NK-92 (cell line): ENCODE results near the gene SLC3A2.

Experiments
- DNase-seq: peaks from one replicate; lab custom pipeline; 2025; ENCODE audit not compliant: unreplicated experiment; lab: John Stamatoyannopoulos, UW

The SLC3A2 gene

GRCh38 chr11:62909107-62909894, 28.6 kb downstream of the SLC3A2 start:
- DNase-seq, result no peak

DNA sequence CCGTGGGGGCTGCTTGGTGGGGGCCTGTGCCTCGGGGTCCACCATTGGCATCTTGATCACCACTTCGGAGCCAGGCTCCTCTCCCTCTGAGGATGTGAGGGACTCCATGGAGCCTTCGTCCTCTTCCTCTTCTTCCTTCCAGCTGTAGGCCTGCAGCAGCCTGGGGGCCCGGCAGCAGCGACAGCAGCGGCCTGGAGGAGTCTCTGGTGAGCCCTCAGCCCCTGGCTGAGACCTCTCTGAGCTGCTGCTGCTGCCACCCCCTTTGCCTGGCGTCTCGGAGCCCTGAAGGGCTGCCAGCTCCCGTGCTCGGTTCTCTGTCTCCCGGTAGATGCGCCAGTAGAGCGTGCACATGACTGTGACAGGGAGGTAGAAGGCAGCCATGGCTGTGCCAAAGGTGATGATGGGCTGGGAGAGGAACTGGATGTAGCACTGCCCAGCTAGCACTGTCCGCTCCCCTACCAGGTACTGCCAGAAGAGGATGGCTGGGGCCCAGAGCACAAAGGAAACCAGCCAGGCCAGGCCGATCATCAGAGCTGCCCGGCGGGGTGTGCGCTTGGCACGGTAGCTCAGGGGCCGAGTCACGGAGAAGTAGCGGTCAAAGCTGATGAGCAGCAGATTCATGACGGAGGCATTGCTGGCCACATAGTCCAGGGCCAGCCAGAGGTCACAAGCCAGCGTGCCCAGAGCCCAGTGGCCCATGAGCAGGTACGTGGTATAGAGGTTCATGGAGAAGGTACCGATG, 29.6 kb downstream of the SLC3A2 start:
- DNase-seq, result no peak

GRCh38 chr11:62911137-62912130, 30.7 kb downstream of the SLC3A2 start:
- DNase-seq, result no peak

DNA sequence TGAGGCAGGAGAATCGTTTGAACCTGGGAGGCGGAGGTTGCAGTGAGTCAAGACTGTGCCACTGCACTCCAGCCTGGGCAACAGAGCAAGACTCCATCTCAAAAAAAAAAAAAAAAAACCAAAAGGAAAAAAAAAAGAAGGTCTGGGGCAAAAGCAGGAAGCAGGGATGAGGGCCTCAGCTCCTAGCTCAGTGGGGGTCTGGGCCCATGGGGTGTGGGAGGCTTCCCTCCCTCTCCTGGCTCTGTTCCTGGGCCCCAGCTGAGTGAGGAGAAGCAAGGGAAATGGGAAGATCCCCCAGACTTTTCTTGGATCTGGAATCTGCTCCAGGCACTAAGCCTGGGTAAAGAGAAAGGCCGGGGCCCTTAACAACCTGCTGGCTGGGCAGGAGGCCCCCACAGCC, 31.6 kb downstream of the SLC3A2 start:
- DNase-seq, result no peak

DNA sequence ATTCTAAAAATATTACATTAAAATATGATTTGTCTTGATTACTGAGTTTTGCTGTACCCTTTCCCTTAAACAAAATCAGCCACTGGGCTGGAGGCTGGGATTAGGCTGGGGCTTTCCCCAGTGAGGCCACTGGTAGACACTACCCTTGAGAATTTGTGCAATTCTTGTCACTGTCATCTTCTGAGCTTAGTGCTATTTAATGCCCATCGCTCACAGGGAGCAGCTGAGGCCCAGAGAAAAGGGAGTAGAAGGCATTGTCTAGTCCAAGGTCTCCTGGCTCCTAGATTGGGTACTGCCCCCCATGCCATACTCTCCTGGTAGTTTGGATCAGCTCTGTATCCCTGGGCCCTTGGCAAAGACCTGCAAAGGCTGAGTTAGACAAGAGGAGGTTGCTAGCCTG, 33.7 kb downstream of the SLC3A2 start:
- DNase-seq, result no peak

DNA sequence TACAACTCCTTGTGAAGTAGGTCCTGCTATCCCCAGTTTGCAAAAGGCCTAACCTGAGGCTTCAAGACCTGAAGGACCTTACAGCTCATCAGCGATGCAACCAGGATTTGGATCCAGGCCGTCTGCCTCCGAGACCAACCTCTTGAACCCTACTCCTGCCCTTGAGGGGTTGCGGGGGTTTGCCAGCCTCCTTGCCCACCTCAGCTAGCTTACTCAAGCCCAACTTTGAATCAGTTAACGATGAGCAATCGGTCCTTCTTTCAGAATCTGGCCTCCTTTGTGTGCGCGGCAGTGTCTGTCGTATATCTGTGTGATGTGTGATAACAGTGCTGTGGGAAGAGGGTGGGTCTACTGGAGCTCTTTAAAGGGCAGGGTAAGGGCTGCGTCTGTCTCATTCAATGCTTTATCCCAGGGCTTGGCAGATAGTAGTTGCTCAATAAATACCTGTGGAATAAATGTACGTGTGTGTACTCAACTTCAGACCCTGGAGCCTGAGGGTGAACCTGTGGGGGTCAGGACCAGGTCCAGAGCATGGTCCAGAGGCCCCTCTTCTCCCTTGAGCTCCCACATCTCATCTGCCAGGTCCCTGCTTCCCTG, 37.3 kb downstream of the SLC3A2 start:
- DNase-seq, result no peak

DNA sequence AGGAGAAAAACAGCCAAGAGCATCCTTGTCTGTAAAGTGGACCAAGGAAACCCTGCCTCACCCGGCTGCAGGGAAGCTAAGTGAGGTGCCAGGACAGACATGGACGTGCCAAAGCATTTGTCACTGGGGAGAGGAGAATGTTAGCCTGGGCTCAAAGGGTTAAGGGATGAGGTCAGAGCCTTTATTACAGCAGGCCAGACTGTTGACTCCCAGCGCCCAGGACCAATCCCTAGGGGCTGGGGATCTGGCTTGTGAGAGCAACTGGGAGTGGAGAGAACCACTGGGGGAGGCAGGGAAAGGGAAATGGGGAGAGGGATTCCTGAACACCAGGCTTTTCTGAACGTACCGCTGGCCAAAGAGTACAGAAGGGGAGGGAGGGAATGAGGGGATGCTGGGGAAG, 37.8 kb downstream of the SLC3A2 start:
- no peak for DNase-seq

GRCh38 chr11:62919476-62919875, 38.8 kb downstream of the SLC3A2 start:
- DNase-seq, result no peak

DNA sequence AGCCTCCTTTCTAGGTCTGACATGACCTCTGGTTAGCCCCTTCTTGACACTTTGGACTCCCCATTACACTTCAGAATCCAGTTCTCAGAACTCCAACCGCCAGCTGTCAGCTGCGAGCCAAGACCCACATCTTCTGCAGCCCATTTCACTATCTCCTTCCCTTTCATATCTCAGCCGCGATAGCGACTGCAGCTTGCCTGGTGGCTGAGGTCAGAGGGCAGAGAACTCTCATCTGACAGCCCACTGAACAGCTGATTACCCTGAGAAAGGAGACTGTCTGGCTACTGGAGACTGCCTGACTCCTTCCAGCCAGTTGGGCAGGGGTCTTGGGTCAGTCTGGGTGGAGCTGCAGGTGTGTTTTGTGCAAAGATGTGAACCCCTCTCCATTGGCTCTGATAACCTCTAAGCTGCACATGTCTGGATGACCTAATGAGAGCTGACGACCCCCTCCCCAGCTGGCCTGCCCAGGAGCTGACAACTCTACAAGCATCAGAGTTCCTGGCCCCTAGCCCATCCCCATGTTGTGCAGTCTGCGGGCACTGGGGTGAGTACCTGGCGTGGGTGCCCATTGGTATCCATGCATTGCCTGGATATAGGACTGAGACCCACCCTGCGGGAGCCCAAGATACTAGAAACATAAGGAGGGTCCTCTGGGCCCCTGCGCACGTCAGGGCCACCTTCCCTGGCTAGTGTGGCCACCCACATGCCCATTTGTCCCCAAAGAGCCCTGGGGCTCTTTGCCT, 39.4 kb downstream of the SLC3A2 start:
- no peak for DNase-seq

DNA sequence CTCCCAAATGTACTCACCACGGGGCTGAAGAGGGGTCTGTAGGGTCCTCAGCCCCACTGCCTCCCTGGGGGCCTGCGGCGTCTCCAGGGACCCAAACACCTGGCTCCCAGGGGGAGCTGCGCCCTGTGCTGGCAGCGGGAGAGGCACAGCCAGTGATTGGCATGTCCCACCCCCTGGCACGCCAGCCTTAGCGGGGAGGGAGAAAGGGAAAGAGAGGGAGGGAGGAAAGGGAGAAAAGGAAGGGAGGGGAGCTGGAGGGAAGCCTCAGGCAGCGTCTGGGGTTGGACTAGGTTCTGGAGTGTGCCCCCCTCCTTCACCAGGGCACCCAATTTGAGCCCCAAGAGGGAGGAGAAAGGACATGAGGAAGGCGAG, 40.5 kb downstream of the SLC3A2 start, which contains the start of gene CHRM1:
TSS of gene CHRM1 (minus strand) at position 163 of the 372 bp plus-strand sequence. CDS start 10,263 bp downstream, outside the sequence.
- DNase-seq, result no peak

- no peak for DNase-seq
Observed at GRCh38 chr11:62921573-62922188, 41.0 kb downstream of the SLC3A2 start.

DNA sequence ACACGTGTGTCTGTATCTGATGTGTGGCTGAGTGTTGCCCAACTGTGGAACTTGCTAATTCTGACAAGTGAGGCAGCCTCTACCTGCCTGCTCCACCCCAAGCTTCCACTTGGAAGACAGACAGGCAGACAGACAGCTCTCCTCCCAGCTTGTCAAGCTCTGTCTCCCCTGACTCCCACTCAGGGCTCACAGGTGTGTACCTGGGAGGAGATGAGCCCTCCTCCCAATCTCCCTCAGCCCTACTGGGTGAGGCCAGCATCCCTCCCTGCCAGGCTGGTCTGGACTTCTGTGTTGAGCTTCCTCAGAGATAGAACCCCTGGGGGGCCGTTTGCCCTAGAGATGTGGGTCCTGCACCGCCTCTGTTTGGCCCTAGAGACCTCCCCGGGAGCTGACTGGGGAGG, 41.5 kb downstream of the SLC3A2 start:
- no peak for DNase-seq

GRCh38 chr11:62922653-62923431, 42.1 kb downstream of the SLC3A2 start:
- DNase-seq, result no peak

DNA sequence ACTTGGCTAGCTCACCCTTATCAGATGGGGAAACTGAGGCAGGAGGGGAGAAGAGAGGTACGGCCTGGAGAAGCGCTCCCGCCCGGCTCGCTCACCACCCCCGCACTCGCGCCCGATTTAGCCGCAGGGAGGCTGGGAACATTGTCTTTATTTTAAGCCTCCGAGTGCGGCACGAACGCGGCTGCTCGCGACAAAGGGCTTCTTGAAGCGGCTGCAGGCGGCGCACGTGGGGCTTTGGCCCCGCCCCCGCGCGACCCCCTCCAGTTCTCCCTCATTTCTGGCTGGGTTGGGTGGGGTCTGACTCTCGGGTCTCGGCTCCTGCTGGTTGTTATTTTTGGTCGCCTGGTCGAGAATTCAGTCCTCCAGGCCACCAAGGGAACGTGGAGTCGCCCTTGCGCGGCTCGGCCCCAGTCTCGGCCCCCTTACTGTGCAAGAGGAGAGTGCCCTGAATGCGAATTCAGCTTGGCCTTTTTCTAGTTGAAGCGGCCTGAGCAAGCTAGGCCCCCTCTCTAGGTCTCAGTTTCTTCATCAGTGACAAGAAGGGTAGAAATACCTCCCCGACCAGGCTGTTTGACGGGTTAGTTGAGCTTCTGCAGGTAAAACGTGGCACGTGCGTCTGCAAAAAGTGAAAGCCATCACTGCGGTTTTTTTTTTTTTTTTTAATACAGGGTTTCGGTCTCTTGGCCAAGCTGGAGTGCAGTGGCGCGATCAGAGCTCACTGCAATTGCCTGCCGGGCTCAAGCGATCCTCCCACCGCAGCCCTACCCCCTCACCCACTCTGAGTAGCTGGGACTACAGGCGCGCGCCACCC, 43.1 kb downstream of the SLC3A2 start:
- no peak for DNase-seq

DNA sequence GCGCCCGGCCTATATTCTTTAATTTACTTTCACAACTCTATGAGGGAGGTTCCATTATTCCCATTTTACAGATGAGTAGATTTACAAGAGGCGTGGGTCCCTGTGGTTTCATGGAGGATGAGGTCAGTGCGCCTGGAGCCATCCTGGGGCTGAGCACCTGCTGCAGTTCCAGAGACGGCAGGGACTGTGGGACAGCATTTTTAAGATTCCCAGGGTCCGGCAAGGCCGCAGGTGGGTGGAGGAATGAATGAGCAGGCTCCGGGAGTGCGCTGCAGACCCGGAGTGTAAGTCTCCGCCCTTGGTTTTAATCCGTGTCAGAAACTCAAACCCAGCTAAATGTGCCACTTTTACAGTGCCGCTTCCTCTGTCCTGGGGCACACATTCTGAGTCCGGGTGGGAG, 44.6 kb downstream of the SLC3A2 start:
- DNase-seq, result no peak

DNA sequence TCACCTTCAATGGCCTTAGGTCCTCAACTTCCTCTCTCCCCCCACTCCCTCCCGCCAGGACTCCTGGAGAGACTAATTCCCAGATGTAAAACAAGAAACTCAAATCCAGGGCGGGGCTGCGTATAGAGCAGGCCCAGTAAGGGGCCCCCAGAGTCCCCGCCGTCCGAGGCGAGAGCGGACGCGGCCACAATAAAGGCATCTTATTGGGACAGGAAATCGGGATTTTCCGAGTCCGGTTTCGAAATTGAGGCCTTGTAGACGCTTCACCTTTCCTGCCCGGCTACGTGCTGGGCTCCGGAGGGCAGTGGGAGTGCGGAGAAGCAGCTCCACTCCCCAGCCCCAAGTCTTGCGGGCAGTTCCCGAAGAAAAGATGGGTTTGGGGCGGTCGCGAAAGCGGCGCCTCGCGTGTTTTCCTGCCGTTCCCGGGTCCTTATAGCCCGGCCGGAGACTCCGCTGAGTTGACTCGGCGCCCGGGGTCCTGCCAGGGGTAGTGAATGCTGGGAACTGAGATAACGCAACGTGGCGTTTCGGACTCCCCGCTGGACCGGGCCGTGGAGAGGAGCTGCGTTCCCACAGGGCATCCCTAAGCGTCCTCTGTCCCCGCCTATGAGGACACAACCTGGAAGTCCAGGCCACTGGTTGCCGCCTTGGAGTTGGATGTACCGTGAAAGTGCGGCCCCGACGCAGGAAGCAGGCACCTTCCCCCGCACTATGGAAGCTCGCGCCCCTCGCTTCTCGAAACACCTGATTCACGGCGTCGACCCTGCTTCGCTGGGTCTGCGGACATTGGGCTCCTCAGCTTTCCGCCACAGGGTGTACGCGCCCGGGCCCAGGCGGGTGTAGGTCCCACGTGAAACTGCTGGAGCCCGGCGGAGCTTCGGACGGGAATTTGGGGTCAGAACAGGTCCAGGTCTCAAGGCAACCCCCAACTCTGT, 45.3 kb downstream of the SLC3A2 start:
- no peak for DNase-seq
